ENCODE data around the gene RNF157.

The RNF157 gene

GRCh38 chr17:76097716-76098295 is 142.5 kb downstream of the RNF157 start:
- POLR2A ChIA-PET = no interaction called here
- CTCF ChIA-PET = no interaction called here
- TF ChIP-seq L3MBTL2 (conservative IDR thresholded peaks at IDR 0.05) (no peak), FOXK2 (IDR thresholded peaks at IDR 0.05) (no peak)
- DNase-seq (ENCODE audit: extremely low spot score) = no peak

- POLR2A ChIA-PET = interaction anchor here (0.6 to 1.5 kb wide), 3 partner anchors 10 to 156 kb away, joined by 3 to 4 read pairs (median 3); partner anchors contain the start of gene SRP68
- TF ChIP-seq BHLHE40 (IDR thresholded peaks at IDR 0.05; ENCODE audit: borderline replicate concordance) = no peak
- no peak for TF ChIP-seq FOXK2 (IDR thresholded peaks at IDR 0.05)
- TF ChIP-seq ARNT (IDR thresholded peaks at IDR 0.05) = no peak
- no peak for TF ChIP-seq SUZ12 (IDR thresholded peaks at IDR 0.05)
- no peak for TF ChIP-seq HDGF (IDR thresholded peaks at IDR 0.05; ENCODE audit: borderline replicate concordance)
- no peak for TF ChIP-seq LEF1 (IDR thresholded peaks at IDR 0.05; ENCODE audit: borderline replicate concordance)
- TF ChIP-seq ELF4 (IDR thresholded peaks at IDR 0.05) = no peak
- no peak for TF ChIP-seq CTBP1 (IDR thresholded peaks at IDR 0.05; ENCODE audit: borderline replicate concordance)
- DNase-seq (ENCODE audit: extremely low spot score) = no peak
- CTCF ChIA-PET = no interaction called here
These were observed 144.3 kb downstream of the RNF157 start for GRCh38 chr17:76095943-76096342.

- no peak for DNase-seq (ENCODE audit: extremely low spot score)
- TF ChIP-seq SP1 (IDR thresholded peaks at IDR 0.05) (no peak), CTBP1 (IDR thresholded peaks at IDR 0.05; ENCODE audit: borderline replicate concordance) (no peak), HDGF (IDR thresholded peaks at IDR 0.05; ENCODE audit: borderline replicate concordance) (no peak), TARDBP (IDR thresholded peaks at IDR 0.05) (no peak), FOXM1 (IDR thresholded peaks at IDR 0.05; ENCODE audit: borderline replicate concordance) (no peak), LEF1 (IDR thresholded peaks at IDR 0.05; ENCODE audit: borderline replicate concordance) (no peak), NFRKB (IDR thresholded peaks at IDR 0.05) (no peak)
- ChIA-PET POLR2A (interaction anchor here (1.2 to 2.1 kb wide), 2 partner anchors 9 to 22 kb away, joined by 3 to 13 read pairs; partner anchors contain the start of genes EXOC7 and SRP68), CTCF (no interaction called here)
These were observed 146.2 kb downstream of the RNF157 start for GRCh38 chr17:76094046-76094445.

- no peak for DNase-seq (ENCODE audit: extremely low spot score)
- CTCF ChIA-PET = interaction anchor here (0.9 kb wide), 1 partner anchor 10 kb away, joined by 3 read pairs; no protein-coding TSS in a partner anchor
- TF ChIP-seq PKNOX1 (IDR thresholded peaks at IDR 0.05) (no peak), ARNT (IDR thresholded peaks at IDR 0.05) (no peak)
- POLR2A ChIA-PET = interaction anchor here (1.2 to 2.1 kb wide), 2 partner anchors 11 to 21 kb away, joined by 3 to 13 read pairs; partner anchors contain the start of genes EXOC7 and SRP68
These were observed 147.5 kb downstream of the RNF157 start for GRCh38 chr17:76092526-76093413.

All from HEK293T (cell line).